Measurements from ENCODE around the gene C11orf86. TPM values are rescaled to one million over a fixed set of nuclear protein-coding genes. Genes with fewer than 3 reads are reported as not detected.

The C11orf86 gene, protein sequence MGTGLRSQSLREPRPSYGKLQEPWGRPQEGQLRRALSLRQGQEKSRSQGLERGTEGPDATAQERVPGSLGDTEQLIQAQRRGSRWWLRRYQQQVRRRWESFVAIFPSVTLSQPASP
- polyA plus RNA-seq, result 100 to 1,000 TPM in 2 of 4 donors, 10 to 100 TPM in 2; 29.8 to 801 (median 320) TPM
- long read RNA-seq, donor 1, transcript C11orf86-201 (2 exons, 1,187 nt), result major isoform, 13 of 53 reads
- long read RNA-seq, donor 1, partial matches to known transcripts, result 25 of 53 reads
- long read RNA-seq, donor 1, other reads (novel, unspliced or antisense), result 15 of 53 reads
- long read RNA-seq, donor 2, transcript C11orf86-201 (2 exons, 1,187 nt), result major isoform, 8 of 13 reads
- long read RNA-seq, donor 2, partial matches to known transcripts, result 0 of 13 reads
- long read RNA-seq, donor 2, other reads (novel, unspliced or antisense), result 5 of 13 reads
- long read RNA-seq, donor 3, partial matches to known transcripts, result 7 of 15 reads
- long read RNA-seq, donor 3, other reads (novel, unspliced or antisense), result 8 of 15 reads
- long read RNA-seq, donor 4, result 0 reads
- long read RNA-seq, donor 5, partial matches to known transcripts, result 7 of 13 reads
- long read RNA-seq, donor 5, other reads (novel, unspliced or antisense), result 5 of 13 reads
- long read RNA-seq, donor 6, partial matches to known transcripts, result 0 of 14 reads
- long read RNA-seq, donor 6, other reads (novel, unspliced or antisense), result 11 of 14 reads
- long read RNA-seq, donor 7, result 0 reads
- long read RNA-seq, donor 8, result 0 reads
- long read RNA-seq, donor 9, result 0 reads
- long read RNA-seq, donor 10, partial matches to known transcripts, result 0 of 1 reads
- long read RNA-seq, donor 10, other reads (novel, unspliced or antisense), result 0 of 1 reads

DNA sequence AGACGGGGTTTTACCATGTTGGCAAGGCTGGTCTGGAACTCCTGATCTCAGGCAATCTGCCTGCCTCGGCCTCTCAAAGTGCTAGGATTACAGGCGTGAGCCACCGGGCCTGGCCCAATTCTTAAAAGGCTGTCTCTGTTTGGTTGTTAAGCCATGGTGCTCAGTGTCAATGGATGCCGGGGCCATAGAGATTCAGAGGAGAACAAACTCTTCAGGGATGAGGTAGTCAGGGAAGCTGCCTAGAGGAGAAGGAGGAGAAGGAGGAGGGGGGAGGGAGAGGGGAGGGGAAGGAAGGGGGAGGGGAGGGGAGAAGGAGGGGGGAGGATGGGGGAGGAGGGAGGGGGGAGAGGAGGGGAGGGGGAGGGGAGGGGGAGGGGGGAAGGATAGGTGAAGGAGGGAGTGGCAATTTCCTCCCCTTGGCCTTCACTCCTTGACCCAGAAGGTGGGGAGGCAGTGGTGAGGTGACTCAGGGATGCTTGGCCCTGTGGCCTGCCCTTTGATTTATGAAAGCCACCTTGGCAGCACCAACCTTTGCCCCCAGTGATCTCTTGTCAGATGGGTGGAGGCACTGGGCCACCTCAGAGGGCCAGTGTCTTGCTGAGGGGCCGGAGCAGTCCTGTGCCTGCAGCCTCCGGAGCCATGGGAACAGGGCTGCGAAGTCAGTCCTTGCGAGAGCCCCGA, at the start of gene C11orf86:
C11orf86 (plus strand) TSS at position 581 of the 681 bp plus-strand sequence; CDS start at position 640, 59 bp downstream.
- H3K9me3 ChIP-seq (ENCODE audit: control insufficient read depth in 2 of 2, insufficient read depth in 1 of 2, low read depth in 1 of 2, low read length in 1 of 2), result peaks cover 0 to 35% of the 10 kb centered on the region in 2 donors
- no peaks in the 10 kb centered on the region for H3K27me3 ChIP-seq (ENCODE audit: control insufficient read depth in 3 of 3, insufficient read depth in 3 of 3, low read length in 3 of 3)
- 61 to 82% (median 73%) methylated on average over 10 of the region's 10 CpGs for WGBS, 3 donors
- peaks cover 2 to 36% (median 4%) of the 10 kb centered on the region in 3 donors for H3K4me1 ChIP-seq (ENCODE audit: control insufficient read depth in 3 of 3, insufficient read depth in 2 of 3, low read depth in 1 of 3, low read length in 2 of 3)
- DNase-seq, result peak; percentile 82 to 92
- H3K27ac ChIP-seq (ENCODE audit: low read depth in 1 of 3, low read length in 2 of 3), result peak within 1 kb of the TSS; percentile 16 to 75 (median 72)
- H3K36me3 ChIP-seq (ENCODE audit: control insufficient read depth in 3 of 3, insufficient read depth in 2 of 3, low read depth in 1 of 3, low read length in 3 of 3), result peaks cover 0 to 17% (median 0%) of the 10 kb centered on the region in 3 donors
- H3K4me3 ChIP-seq (ENCODE audit: low read depth in 1 of 3, low read length in 3 of 3), result peak within 1 kb of the TSS in 2 of 3 donors; percentile 45 to 50
- no peak for FAIRE-seq

DNA sequence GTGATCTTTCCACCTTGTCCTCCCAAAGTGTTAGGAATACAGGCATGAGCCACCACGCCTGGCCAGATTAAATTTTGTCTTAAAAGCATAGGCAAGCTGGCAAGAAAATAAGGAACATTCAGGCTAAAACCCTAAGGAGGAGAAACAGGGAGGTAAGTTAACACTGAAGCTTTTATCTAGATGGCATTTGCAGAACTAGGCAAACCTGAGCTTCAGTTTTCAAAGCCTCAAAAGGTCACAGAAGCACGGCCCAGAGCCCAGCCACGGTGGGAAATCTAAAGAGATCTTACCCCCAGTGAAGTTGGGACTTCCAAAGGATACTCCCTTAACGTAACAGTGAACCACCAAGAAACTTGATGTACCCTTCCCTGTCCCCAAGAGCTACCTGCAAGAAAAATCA, 45.4 kb upstream of the C11orf86 start:
- H3K4me3 ChIP-seq (ENCODE audit: low read depth in 1 of 3, low read length in 3 of 3), result no peak overlapping the region
- H3K27me3 ChIP-seq (ENCODE audit: control insufficient read depth in 3 of 3, insufficient read depth in 3 of 3, low read length in 3 of 3), result no peaks in the 10 kb centered on the region
- no peaks in the 10 kb centered on the region for H3K4me1 ChIP-seq (ENCODE audit: control insufficient read depth in 3 of 3, insufficient read depth in 2 of 3, low read depth in 1 of 3, low read length in 2 of 3)
- WGBS, 3 donors, result 45 to 77% (median 64%) methylated on average over 4 of the region's 4 CpGs
- DNase-seq (no peak), FAIRE-seq (no peak)
- no peaks in the 10 kb centered on the region for H3K36me3 ChIP-seq (ENCODE audit: control insufficient read depth in 3 of 3, insufficient read depth in 2 of 3, low read depth in 1 of 3, low read length in 3 of 3)
- peaks cover 0 to 5% of the 10 kb centered on the region in 2 donors for H3K9me3 ChIP-seq (ENCODE audit: control insufficient read depth in 2 of 2, insufficient read depth in 1 of 2, low read depth in 1 of 2, low read length in 1 of 2)
- no peak overlapping the region for H3K27ac ChIP-seq (ENCODE audit: low read depth in 1 of 3, low read length in 2 of 3)

DNA sequence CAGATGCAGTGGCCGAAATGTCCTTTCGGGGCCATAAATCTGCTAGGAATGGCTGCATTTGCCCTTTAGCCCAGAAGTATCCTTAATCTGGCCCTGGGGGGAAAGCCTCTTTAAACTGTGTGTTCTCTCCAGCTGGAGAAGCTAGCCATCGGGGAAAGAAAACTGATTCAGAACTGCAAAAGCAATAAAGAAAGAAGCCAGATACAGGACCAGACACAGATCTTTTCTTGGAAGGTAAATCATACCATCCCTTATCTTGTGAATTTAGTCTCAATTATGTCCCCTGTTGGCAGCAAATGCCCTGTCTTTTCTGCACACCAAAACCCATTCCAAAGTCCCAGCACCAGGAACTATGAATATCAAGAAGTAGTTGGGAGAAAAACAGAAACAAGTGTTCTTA, 42.6 kb upstream of the C11orf86 start:
- 92 to 95% (median 93%) methylated on average over 3 of the region's 3 CpGs for WGBS, 3 donors
- FAIRE-seq (no peak), DNase-seq (no peak)
- no peak overlapping the region for H3K4me3 ChIP-seq (ENCODE audit: low read depth in 1 of 3, low read length in 3 of 3)
- H3K27me3 ChIP-seq (ENCODE audit: control insufficient read depth in 3 of 3, insufficient read depth in 3 of 3, low read length in 3 of 3), result no peaks in the 10 kb centered on the region
- H3K36me3 ChIP-seq (ENCODE audit: control insufficient read depth in 3 of 3, insufficient read depth in 2 of 3, low read depth in 1 of 3, low read length in 3 of 3), result no peaks in the 10 kb centered on the region
- H3K4me1 ChIP-seq (ENCODE audit: control insufficient read depth in 3 of 3, insufficient read depth in 2 of 3, low read depth in 1 of 3, low read length in 2 of 3), result no peaks in the 10 kb centered on the region
- H3K9me3 ChIP-seq (ENCODE audit: control insufficient read depth in 2 of 2, insufficient read depth in 1 of 2, low read depth in 1 of 2, low read length in 1 of 2), result no peaks in the 10 kb centered on the region
- no peak overlapping the region for H3K27ac ChIP-seq (ENCODE audit: low read depth in 1 of 3, low read length in 2 of 3)

DNA sequence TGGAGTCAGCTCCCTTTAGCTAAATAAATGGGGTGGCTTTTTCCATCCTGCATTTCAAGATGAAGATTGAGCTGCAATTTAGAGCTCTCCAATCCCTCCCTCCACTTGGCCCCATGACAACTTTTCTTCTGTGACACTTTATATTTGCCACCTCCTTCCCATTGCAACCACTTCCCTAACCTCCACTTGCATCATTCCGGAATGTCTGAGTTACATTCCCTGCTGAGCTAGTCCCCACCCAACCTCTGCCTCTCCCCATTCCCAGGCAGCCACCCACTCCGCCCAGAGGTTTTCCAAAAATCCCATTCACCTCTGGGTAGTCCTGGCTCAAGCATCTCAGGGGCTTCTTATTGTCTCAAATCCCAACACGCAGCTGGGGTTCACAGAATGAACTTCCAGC, 41.6 kb upstream of the C11orf86 start:
- FAIRE-seq (no peak), DNase-seq (no peak)
- Histone ChIP-seq H3K4me3 (ENCODE audit: low read depth in 1 of 3, low read length in 3 of 3) (no peak overlapping the region), H3K4me1 (ENCODE audit: control insufficient read depth in 3 of 3, insufficient read depth in 2 of 3, low read depth in 1 of 3, low read length in 2 of 3) (no peaks in the 10 kb centered on the region), H3K36me3 (ENCODE audit: control insufficient read depth in 3 of 3, insufficient read depth in 2 of 3, low read depth in 1 of 3, low read length in 3 of 3) (no peaks in the 10 kb centered on the region), H3K9me3 (ENCODE audit: control insufficient read depth in 2 of 2, insufficient read depth in 1 of 2, low read depth in 1 of 2, low read length in 1 of 2) (no peaks in the 10 kb centered on the region), H3K27ac (ENCODE audit: low read depth in 1 of 3, low read length in 2 of 3) (no peak overlapping the region), H3K27me3 (ENCODE audit: control insufficient read depth in 3 of 3, insufficient read depth in 3 of 3, low read length in 3 of 3) (no peaks in the 10 kb centered on the region)
- 90 to 94% (median 93%) methylated on average over 3 of the region's 3 CpGs for WGBS, 3 donors

DNA sequence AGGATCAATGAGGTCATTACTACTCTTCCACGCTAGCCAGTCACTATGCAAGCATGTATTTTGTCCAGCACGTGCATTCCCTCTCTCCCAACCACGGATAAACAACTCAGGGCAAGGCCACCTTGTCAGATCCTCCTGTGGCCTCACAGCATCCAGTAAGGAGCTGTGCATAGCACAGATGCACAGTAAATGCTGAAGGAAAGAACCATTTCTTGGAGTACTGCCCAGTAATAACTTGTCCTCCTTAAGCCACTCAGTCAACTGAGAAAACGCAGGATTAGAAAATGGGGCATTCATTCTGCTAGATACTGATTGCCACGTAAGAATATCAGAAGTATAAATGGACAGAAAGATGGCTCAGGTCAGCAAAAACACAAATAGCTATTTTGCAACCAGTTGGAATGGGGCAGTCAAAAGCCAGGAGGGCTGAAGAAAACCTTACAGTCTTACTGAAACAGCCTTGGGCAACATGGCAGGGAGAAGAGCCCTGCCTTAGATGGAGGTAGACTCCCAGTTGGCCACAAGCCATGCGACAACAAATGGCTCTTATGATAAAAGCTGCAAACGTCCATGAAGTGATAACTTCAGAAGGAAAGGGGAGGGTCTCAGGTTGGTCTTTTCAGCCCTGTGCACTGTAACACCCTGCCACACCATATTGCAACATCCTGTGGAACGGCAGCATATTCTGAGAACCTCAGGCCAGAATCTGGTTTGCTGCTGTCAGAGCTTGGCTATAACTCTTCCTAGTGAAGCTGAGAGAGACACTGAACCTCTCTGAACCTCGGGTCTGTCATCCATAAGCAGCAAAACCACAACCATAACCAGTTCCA, 39.9 kb upstream of the C11orf86 start:
- Histone ChIP-seq H3K9me3 (ENCODE audit: control insufficient read depth in 2 of 2, insufficient read depth in 1 of 2, low read depth in 1 of 2, low read length in 1 of 2) (no peaks in the 10 kb centered on the region), H3K27me3 (ENCODE audit: control insufficient read depth in 3 of 3, insufficient read depth in 3 of 3, low read length in 3 of 3) (no peaks in the 10 kb centered on the region), H3K4me1 (ENCODE audit: control insufficient read depth in 3 of 3, insufficient read depth in 2 of 3, low read depth in 1 of 3, low read length in 2 of 3) (no peaks in the 10 kb centered on the region), H3K27ac (ENCODE audit: low read depth in 1 of 3, low read length in 2 of 3) (no peak overlapping the region), H3K4me3 (ENCODE audit: low read depth in 1 of 3, low read length in 3 of 3) (no peak overlapping the region), H3K36me3 (ENCODE audit: control insufficient read depth in 3 of 3, insufficient read depth in 2 of 3, low read depth in 1 of 3, low read length in 3 of 3) (no peaks in the 10 kb centered on the region)
- DNase-seq, result no peak
- 56 to 72% (median 66%) methylated on average over 9 of the region's 9 CpGs for WGBS, 3 donors
- no peak for FAIRE-seq

DNA sequence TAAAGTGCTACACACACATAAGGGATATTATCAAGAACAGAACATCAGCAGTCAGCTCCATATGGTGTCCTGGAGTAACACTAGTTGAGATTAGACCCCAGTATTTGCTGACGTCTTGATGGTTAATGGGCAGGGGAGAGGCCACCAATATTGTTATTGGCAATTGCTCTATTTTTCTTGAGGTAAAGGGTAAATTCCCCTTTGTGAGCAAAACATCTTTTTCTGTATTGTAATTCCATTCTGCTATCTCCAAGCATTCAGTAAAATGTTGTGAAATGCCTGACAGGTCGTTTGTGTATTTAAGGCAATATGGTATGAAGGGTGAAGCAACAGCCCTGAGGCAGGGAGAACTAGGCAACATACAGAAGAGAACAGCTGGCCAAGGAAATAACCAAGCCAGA, 38.8 kb upstream of the C11orf86 start:
- FAIRE-seq, result no peak
- Histone ChIP-seq H3K4me3 (ENCODE audit: low read depth in 1 of 3, low read length in 3 of 3) (no peak overlapping the region), H3K36me3 (ENCODE audit: control insufficient read depth in 3 of 3, insufficient read depth in 2 of 3, low read depth in 1 of 3, low read length in 3 of 3) (no peaks in the 10 kb centered on the region), H3K9me3 (ENCODE audit: control insufficient read depth in 2 of 2, insufficient read depth in 1 of 2, low read depth in 1 of 2, low read length in 1 of 2) (no peaks in the 10 kb centered on the region), H3K27me3 (ENCODE audit: control insufficient read depth in 3 of 3, insufficient read depth in 3 of 3, low read length in 3 of 3) (no peaks in the 10 kb centered on the region), H3K27ac (ENCODE audit: low read depth in 1 of 3, low read length in 2 of 3) (no peak overlapping the region), H3K4me1 (ENCODE audit: control insufficient read depth in 3 of 3, insufficient read depth in 2 of 3, low read depth in 1 of 3, low read length in 2 of 3) (no peaks in the 10 kb centered on the region)
- WGBS, 3 donors, result 62 to 79% (median 62%) methylated on average over 2 of the region's 2 CpGs
- no peak for DNase-seq

DNA sequence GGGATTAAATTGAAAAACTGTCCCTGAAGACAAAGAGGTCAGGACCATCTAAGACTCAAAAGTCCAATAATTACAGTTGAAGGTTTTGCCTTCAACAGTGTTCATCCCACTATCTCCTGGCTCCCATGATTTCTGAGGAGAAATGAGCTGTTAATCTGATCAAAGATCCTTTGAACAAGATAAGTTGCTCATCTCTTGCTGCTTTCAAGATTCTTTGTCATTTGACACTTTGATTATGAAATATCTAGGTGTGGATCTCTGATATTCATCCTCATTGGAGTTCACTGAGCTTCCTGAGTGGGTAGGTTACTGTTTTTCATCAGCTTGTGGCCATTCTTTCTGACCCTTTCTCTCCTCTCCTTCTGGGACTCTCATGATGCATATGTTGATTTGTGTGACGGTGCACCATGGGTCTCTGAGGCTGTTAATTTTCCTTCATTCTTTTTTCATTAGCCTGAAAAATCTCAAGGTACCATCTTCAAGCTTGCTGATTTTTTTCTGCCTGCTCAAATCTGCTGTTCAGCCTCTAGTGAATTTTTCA, 37.8 kb upstream of the C11orf86 start:
- 96 to 100% (median 96%) methylated on average over 1 of the region's 1 CpG for WGBS, 3 donors
- H3K4me1 ChIP-seq (ENCODE audit: control insufficient read depth in 3 of 3, insufficient read depth in 2 of 3, low read depth in 1 of 3, low read length in 2 of 3), result no peaks in the 10 kb centered on the region
- no peaks in the 10 kb centered on the region for H3K9me3 ChIP-seq (ENCODE audit: control insufficient read depth in 2 of 2, insufficient read depth in 1 of 2, low read depth in 1 of 2, low read length in 1 of 2)
- H3K27me3 ChIP-seq (ENCODE audit: control insufficient read depth in 3 of 3, insufficient read depth in 3 of 3, low read length in 3 of 3), result no peaks in the 10 kb centered on the region
- no peak for DNase-seq
- no peak overlapping the region for H3K27ac ChIP-seq (ENCODE audit: low read depth in 1 of 3, low read length in 2 of 3)
- H3K36me3 ChIP-seq (ENCODE audit: control insufficient read depth in 3 of 3, insufficient read depth in 2 of 3, low read depth in 1 of 3, low read length in 3 of 3), result no peaks in the 10 kb centered on the region
- no peak for FAIRE-seq
- no peak overlapping the region for H3K4me3 ChIP-seq (ENCODE audit: low read depth in 1 of 3, low read length in 3 of 3)
